T-helper 1 cell treated with Interleukin-12 subunit alpha and Interleukin-12 subunit beta and Interleukin-4 antibody, amounts not matched to agents 30 μg/mL and 1 μg/mL, for 36 hours (primary cell): Measurements from ENCODE around the gene SPDEF.

Source experiments
- H3K27ac Mint-ChIP-seq: one replicate; pipeline ENCODE4 v1.8.0; 2021; ENCODE audit warnings: mild to moderate bottlenecking, mixed read lengths
- H3K27me3 Mint-ChIP-seq: one replicate; pipeline ENCODE4 v1.8.0; 2021; ENCODE audit warnings: low read depth, mixed read lengths
- H3K36me3 Mint-ChIP-seq: one replicate; pipeline ENCODE4 v1.8.0; 2021; ENCODE audit warnings: low read depth, mixed read lengths
- H3K4me1 Mint-ChIP-seq: one replicate; pipeline ENCODE4 v1.8.0; 2021; ENCODE audit warnings: low read depth, mixed read lengths
- H3K4me3 Mint-ChIP-seq: one replicate; pipeline ENCODE4 v1.8.0; 2021; ENCODE audit warnings: mild to moderate bottlenecking, moderate library complexity, mixed read lengths
- H3K9me3 Mint-ChIP-seq: one replicate; pipeline ENCODE4 v1.8.0; 2021; ENCODE audit warnings: mixed read lengths

The SPDEF gene

DNA sequence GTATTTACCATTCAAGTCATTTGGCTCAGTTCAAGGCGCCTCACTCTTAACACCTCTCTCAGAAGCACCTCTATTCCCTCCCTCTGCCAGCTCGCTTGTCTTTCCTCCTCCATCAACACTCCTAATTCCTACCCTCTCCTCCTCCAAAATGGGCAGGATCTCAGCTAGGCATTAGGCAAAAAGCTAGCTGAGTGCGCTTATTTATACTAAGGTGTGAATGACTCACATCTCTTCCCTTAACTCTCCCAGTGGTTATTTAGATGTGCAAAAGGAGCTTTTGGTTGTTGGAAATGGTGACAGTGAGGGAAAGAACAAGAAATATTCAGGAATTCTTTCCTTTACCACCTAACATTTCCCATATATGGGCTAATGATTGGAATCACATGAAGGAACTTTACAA, 61.2 kb downstream of the SPDEF start:
- no peak overlapping the region for H3K4me3 Mint-ChIP-seq
- H3K27ac Mint-ChIP-seq: no peak overlapping the region
- no peaks in the 10 kb centered on the region for H3K9me3 Mint-ChIP-seq
- no peaks in the 10 kb centered on the region for H3K36me3 Mint-ChIP-seq
- H3K27me3 Mint-ChIP-seq: no peaks in the 10 kb centered on the region
- no peaks in the 10 kb centered on the region for H3K4me1 Mint-ChIP-seq

DNA sequence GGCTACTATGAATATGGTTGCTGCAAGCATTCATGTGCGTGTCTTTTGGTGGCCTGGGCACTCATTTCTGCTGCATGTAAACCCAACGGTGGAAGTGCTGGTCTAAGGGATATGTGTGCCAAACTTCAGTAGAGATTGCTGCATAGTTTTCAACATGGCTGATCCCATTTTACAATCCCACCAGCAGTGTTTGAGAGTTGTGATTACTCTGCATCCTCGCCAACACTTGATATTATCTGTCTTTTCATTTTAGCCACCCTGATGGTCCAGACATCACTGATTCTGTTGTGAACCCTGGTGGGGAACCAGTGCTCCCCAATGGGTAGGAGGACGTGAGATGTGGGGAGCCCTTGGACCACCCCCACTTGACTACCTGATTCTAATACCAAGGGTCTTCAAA, 62.8 kb downstream of the SPDEF start:
- no peaks in the 10 kb centered on the region for H3K27me3 Mint-ChIP-seq
- no peaks in the 10 kb centered on the region for H3K4me1 Mint-ChIP-seq
- no peak overlapping the region for H3K27ac Mint-ChIP-seq
- H3K4me3 Mint-ChIP-seq: no peak overlapping the region
- H3K9me3 Mint-ChIP-seq: no peaks in the 10 kb centered on the region
- no peaks in the 10 kb centered on the region for H3K36me3 Mint-ChIP-seq

DNA sequence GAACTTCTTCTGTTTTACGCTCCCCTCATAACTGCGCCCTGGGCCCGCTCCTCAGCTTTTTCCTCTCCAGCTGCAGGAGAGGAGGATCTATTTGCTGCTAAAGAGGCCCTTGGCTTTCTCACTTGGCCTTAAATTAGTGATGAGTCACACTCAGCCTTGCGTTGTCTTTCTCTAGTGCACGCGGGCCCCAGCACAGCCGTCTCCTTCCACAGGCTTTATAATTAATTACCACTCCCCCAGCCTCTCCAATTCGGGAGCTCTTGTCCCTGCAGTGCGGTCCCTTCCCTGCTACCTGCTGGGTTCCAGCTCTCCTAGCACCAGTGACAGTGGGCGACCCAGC, 65.1 kb downstream of the SPDEF start:
- Mint-ChIP-seq H3K27ac (no peak overlapping the region), H3K36me3 (no peaks in the 10 kb centered on the region), H3K27me3 (no peaks in the 10 kb centered on the region), H3K4me3 (no peak overlapping the region), H3K9me3 (no peaks in the 10 kb centered on the region), H3K4me1 (peaks cover 8% of the 10 kb centered on the region)

DNA sequence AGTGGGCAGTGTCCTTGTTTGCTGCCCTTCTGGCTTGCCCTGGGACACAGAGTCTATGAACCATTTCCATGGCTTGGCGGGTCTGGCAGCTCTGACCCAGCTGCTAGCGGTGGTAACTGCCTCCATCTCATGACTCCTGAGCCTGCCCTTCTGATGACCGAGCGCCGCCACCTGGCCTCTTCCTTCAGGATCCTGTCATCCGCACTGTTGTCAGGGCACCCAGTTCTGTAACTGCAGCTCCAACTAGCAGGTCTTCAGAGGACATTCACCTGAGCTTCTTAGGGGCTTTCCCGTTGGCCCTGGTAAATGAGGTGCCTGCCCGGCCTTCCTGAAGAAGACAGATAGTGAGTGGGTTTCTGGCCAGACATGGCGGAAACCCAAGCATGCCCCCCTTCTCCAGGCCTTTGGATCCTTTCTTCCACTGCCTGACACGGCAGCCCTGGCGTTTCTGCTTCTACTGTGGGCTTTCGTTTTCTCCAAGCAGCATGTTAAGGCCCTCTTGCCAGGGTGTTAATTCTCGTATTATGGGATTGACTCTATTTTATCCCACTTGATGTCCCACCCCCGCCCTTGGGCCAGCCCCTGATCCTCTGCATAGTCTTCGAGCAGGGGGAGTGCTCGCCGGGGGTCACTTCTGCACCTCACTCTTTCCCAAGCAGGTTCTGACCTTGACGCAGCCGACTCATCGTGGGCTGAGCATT, 65.6 kb downstream of the SPDEF start:
- Mint-ChIP-seq H3K4me3 (no peak overlapping the region), H3K27me3 (no peaks in the 10 kb centered on the region), H3K9me3 (no peaks in the 10 kb centered on the region), H3K36me3 (no peaks in the 10 kb centered on the region), H3K27ac (no peak overlapping the region), H3K4me1 (peaks cover 14% of the 10 kb centered on the region)

DNA sequence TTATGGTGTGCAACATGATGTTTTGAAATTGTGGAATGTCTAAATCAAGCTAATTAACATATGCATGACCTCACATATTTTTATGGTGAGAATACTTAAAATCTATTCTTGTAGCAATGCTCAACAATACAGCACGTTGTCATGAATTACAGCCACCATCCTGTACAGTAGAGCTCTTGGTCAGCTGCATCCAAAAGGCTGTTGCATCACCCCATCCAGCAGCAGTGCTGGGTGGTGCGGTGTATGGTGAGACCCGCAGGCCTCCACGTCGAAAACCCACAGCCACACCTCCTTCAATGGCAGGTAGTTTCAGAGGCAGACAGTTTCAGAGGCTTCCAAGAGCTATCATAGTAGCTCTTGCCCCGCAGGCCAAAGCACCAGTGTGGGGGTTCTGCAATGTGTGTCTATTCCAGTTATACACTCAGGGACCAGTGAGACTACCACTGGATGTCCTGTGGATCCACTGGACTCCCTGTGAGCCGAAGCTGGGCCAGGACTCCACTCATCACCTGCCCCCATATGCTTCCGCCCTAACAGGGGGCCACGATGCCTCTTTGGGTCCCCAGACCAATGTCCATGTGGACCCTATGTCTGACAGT, 66.8 kb downstream of the SPDEF start:
- Mint-ChIP-seq H3K4me1 (peaks cover 25% of the 10 kb centered on the region), H3K4me3 (no peak overlapping the region), H3K27me3 (no peaks in the 10 kb centered on the region), H3K36me3 (no peaks in the 10 kb centered on the region), H3K9me3 (no peaks in the 10 kb centered on the region), H3K27ac (no peak overlapping the region)
